Epithelial cell of esophagus (primary cell): ENCODE results near the gene ATXN7L1.
A peak's percentile ranks its signal among the peaks of the same experiment; 100 is the strongest.

ENCODE experiments used
- DNase-seq: peaks from one replicate; pipeline ENCODE4 v3.0.0; 2010; ENCODE audit warnings: low read depth
- H3K4me3 ChIP-seq: 2 replicates; pipeline ENCODE4 v1.5.1; 2011; ENCODE audit warnings: mild to moderate bottlenecking, low read length, control low read depth
- TF ChIP-seq, protein P1 (sequence below): IDR thresholded peaks from 2 replicates; pipeline ENCODE4 v1.5.1; 2011; ENCODE audit warnings: low read depth, mild to moderate bottlenecking, low read length, control low read depth, inconsistent platforms; ENCODE audit not compliant: insufficient read depth; ENCODE audit errors: missing control alignments

Gene ATXN7L1

DNA sequence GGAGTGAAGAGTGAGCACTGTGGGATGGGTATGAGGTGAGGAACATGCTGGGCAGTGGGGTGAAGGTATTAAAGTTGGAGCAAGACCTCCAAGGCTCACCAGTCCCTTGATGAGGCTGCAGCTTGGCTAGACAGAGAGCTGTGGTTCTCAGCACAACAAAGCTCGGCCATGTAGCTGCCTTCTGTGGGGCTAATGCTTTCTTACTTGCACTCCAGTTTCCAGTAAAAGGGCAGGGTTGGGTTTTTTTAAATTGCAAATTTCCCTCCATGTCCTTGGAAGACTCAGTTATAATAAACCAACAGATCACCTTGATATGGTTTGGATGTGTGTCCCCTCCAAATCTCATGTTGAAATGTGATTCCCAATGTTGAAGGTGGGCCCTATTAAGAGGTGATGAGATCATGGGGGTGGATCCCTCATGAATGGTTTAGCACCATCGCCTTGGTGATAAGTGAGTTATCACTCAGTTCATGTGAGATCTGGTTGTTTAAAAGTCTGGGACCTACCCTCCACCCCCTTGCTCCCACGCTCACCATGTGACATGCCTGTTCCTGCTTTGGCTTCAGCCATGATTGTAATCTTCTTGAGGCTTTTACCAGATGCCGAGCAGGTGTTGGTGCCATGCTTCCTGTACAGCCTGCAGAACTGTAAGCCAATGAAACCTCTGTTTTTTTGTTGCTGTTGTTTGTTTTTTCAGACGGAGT is 55.9 kb downstream of the ATXN7L1 start:
- TF ChIP-seq, protein P1, sequence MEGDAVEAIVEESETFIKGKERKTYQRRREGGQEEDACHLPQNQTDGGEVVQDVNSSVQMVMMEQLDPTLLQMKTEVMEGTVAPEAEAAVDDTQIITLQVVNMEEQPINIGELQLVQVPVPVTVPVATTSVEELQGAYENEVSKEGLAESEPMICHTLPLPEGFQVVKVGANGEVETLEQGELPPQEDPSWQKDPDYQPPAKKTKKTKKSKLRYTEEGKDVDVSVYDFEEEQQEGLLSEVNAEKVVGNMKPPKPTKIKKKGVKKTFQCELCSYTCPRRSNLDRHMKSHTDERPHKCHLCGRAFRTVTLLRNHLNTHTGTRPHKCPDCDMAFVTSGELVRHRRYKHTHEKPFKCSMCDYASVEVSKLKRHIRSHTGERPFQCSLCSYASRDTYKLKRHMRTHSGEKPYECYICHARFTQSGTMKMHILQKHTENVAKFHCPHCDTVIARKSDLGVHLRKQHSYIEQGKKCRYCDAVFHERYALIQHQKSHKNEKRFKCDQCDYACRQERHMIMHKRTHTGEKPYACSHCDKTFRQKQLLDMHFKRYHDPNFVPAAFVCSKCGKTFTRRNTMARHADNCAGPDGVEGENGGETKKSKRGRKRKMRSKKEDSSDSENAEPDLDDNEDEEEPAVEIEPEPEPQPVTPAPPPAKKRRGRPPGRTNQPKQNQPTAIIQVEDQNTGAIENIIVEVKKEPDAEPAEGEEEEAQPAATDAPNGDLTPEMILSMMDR = no peak
- no peak for DNase-seq
- H3K4me3 ChIP-seq = no peak overlapping the region

GRCh38 chr7:105819559-105819958 is 56.8 kb downstream of the ATXN7L1 start:
- TF ChIP-seq, protein P1 = no peak
- no peak overlapping the region for H3K4me3 ChIP-seq
- DNase-seq = no peak

DNA sequence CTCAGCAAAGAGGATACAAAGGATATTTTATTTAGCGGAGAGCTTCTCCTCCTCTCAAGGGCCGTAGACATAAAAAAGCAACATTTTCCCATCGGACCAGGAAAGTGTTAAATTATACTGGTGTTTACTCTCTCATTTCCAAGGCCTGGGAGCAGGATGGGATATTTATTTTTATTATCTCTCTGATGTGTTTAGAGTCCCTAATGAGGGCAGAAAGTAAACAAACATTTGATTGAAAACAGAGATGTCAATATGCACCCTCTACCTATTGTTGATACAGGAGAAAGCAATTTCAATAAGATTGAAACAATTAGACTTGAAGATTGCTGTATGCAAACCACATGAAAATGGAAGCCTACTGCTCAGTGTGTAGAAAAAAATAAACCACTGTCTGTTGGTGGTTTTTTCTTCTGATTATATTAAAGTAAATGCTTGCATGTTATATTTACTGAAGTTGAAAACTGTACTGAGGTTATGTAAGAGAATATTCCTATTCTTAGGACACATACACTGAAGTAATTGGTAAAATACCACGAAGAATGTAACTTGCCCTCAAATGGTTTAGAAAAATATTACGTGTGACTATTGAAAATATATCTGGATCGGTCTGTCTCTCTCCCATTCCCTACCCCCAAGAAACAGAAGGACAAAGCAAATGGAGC is 59.3 kb downstream of the ATXN7L1 start:
- DNase-seq = no peak
- H3K4me3 ChIP-seq = no peak overlapping the region
- TF ChIP-seq, protein P1 = no peak

DNA sequence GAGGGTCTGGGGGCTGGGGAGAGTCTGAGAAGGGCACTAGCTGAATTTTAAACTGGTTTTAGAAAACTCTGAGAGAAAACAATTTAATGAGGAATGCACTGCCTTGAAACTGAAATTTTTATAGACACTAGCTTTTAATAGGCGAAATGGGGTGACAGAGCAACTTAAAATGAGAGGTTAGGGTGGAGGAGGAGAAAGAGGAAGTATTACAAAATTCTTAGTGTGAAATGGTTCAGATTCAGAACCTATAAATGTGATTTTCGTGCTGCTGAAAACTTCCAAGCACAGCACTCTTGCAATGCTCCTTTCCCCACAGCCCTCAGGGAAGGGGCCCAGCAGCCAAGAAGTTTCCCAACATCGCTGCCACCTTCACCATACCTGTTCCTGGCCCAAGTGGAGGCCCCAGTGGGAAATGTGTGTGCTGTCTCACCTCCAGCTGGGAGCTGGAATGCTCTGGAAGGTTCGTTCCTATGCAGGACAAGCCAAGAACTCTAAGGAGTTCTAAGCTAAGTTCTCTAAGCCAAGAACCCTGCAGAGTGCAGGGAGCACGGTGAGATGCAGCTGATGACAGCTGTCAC is 60.0 kb downstream of the ATXN7L1 start:
- TF ChIP-seq, protein P1 = no peak
- H3K4me3 ChIP-seq = no peak overlapping the region
- peak; percentile 39 for DNase-seq

GRCh38 chr7:105815576-105815975 is 60.8 kb downstream of the ATXN7L1 start:
- no peak overlapping the region for H3K4me3 ChIP-seq
- TF ChIP-seq, protein P1 = no peak
- DNase-seq = no peak

GRCh38 chr7:105814481-105814880 is 61.9 kb downstream of the ATXN7L1 start:
- no peak overlapping the region for H3K4me3 ChIP-seq
- TF ChIP-seq, protein P1 = no peak
- DNase-seq = no peak
